Testis (tissue), 3 donors: ENCODE data around the gene F3. TPM values are rescaled to one million over a fixed set of nuclear protein-coding genes. Genes with fewer than 3 reads are reported as not detected.

Experiments used
- DNase-seq: peaks from one replicate; pipeline ENCODE4 v3.0.0-alpha.2; 2019
- H3K27ac ChIP-seq, 2 donors: fragments of 200-600 bp; sonication (generic); one replicate each; pipeline ENCODE4 v1.5.1; 2019
- H3K27me3 ChIP-seq: fragments of 200-600 bp; sonication (generic); one replicate; pipeline ENCODE4 v1.5.1; 2019
- H3K36me3 ChIP-seq: fragments of 200-600 bp; sonication (generic); one replicate; pipeline ENCODE4 v1.5.1; 2017; ENCODE audit warnings: low read depth; ENCODE audit errors: missing control alignments
- H3K4me1 ChIP-seq: fragments of 200-600 bp; sonication (generic); one replicate; pipeline ENCODE4 v1.5.1; 2019
- H3K4me3 ChIP-seq, 2 donors: fragments of 200-600 bp; sonication (generic); one replicate each; pipeline ENCODE4 v1.5.1; 2017 to 2019
- H3K9me3 ChIP-seq: fragments of 200-600 bp; sonication (generic); one replicate; pipeline ENCODE4 v1.5.1; 2017
- POLR2A ChIP-seq: fragments of 450-650 bp; IDR thresholded peaks from one replicate; pipeline ENCODE4 v1.6.1; 2017; ENCODE audit warnings: antibody characterized with exemption, mild to moderate bottlenecking, moderate library complexity
- WGBS, 2 donors: methylation state at CpG; one replicate each; pipeline ENCODE4 v1.1.5; 2018; 5-methylcytosine and 5-hydroxymethylcytosine counted together
- intact Hi-C: fragments of 100-400 bp; cut with DNase I; formaldehyde crosslinking; loops from one replicate; pipeline ENCODE4 v1.15.1; 2023; ENCODE audit warnings: low total_unique reads
- polyA plus RNA-seq: library from polyadenylated mRNA; stranded (reverse); fragments of 350-450 nt; fragmentation: Illumina TruSeq; extraction: RNeasy Lipid Tissue Mini Kit (QIAGEN cat#74804); gene quantifications from one replicate; pipeline ENCODE4 v1.2.3, GENCODE V29; 2014; ENCODE audit warnings: low read depth, low replicate concordance; ENCODE audit not compliant: insufficient read depth
- total RNA-seq, 2 donors: library from RNA; depleted of rRNA; stranded (reverse); fragments of >200 nt; gene quantifications; one replicate each; pipeline ENCODE4 v1.2.3, GENCODE V29; 2016
- TF ChIP-seq, protein P1 (sequence below), 3 experiments: fragments of 450-650 bp in 2 of 3; fragments of 200-600 bp in 1 of 3; sonication (generic) in 1 of 3; IDR thresholded peaks; one replicate each; pipeline ENCODE4 v1.5.1; 2016 to 2019; ENCODE audit warnings: antibody characterized with exemption in 3 of 3, mild to moderate bottlenecking in 2 of 3, moderate library complexity in 1 of 3

The F3 gene
- total and polyA plus RNA-seq, 3 donors from 2014 or later = 51.6 to 135 (median 111) TPM

- no peak for DNase-seq
- H3K27me3 ChIP-seq = no peaks in the 10 kb centered on the region
- no peaks in the 10 kb centered on the region for H3K9me3 ChIP-seq
- intact Hi-C loops = loop anchor here (10.0 kb wide), 1 partner anchor 277 kb away; no protein-coding TSS in a partner anchor
- peak overlapping the region in 1 of 2 donors; percentile 50 for H3K27ac ChIP-seq
- no peak for TF ChIP-seq POLR2A
- TF ChIP-seq, protein P1, sequence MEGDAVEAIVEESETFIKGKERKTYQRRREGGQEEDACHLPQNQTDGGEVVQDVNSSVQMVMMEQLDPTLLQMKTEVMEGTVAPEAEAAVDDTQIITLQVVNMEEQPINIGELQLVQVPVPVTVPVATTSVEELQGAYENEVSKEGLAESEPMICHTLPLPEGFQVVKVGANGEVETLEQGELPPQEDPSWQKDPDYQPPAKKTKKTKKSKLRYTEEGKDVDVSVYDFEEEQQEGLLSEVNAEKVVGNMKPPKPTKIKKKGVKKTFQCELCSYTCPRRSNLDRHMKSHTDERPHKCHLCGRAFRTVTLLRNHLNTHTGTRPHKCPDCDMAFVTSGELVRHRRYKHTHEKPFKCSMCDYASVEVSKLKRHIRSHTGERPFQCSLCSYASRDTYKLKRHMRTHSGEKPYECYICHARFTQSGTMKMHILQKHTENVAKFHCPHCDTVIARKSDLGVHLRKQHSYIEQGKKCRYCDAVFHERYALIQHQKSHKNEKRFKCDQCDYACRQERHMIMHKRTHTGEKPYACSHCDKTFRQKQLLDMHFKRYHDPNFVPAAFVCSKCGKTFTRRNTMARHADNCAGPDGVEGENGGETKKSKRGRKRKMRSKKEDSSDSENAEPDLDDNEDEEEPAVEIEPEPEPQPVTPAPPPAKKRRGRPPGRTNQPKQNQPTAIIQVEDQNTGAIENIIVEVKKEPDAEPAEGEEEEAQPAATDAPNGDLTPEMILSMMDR (IDR thresholded peaks at IDR 0.05) = no peak
- no peaks in the 10 kb centered on the region for H3K36me3 ChIP-seq
- no peak overlapping the region for H3K4me3 ChIP-seq
- peaks cover 9% of the 10 kb centered on the region for H3K4me1 ChIP-seq
- WGBS, 2 donors = 45 to 66% methylated on average over 1 of the region's 1 CpG
Measured at GRCh38 chr1:94528299-94528698, 13.3 kb downstream of the F3 start.

DNA sequence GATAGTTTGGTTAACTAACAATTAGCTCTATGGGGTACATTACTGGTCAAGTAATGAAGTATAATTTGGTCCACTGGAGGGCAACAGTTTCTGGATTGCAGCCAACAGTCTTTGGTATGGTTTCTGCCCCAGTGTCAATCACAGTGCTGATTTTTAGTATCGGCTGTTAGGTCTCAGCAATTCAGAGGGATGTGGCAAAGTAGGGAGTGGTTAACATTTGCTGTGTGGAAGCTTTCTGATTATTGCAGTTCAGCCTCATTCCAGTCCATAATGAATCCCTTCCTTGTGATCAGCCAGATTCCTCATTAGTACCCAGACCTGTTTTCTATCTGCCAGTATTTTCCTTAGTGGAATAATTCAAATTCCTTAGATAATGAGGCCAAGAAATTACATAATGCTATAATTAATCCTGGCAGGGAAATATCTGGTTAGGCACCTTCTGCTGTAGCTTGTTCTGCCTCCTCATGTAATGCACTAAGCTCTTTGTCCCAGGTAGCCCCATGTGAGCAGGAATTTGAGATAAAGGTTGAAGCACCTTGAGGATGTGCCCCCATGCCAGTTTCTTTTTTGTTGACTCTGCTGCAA is 14.0 kb downstream of the F3 start:
- Histone ChIP-seq H3K36me3 (no peaks in the 10 kb centered on the region), H3K9me3 (no peaks in the 10 kb centered on the region), H3K4me3 (no peak overlapping the region), H3K4me1 (peaks cover 9% of the 10 kb centered on the region), H3K27ac (peak overlapping the region in 1 of 2 donors; percentile 50), H3K27me3 (no peaks in the 10 kb centered on the region)
- intact Hi-C loops = loop anchor here (10.0 kb wide), 1 partner anchor 277 kb away; no protein-coding TSS in a partner anchor
- no peak for DNase-seq
- no peak for TF ChIP-seq POLR2A
- TF ChIP-seq, protein P1 (IDR thresholded peaks at IDR 0.05) = peak in 1 of 3 experiments; percentile 12
- 15 to 50% methylated on average over 1 of the region's 1 CpG for WGBS, 2 donors

GRCh38 chr1:94526152-94526980 is 15.2 kb downstream of the F3 start:
- TF ChIP-seq, protein P1 (IDR thresholded peaks at IDR 0.05) = no peak
- TF ChIP-seq POLR2A = no peak
- no peaks in the 10 kb centered on the region for H3K36me3 ChIP-seq
- peaks cover 9% of the 10 kb centered on the region for H3K4me1 ChIP-seq
- no peaks in the 10 kb centered on the region for H3K27me3 ChIP-seq
- H3K27ac ChIP-seq = no peak overlapping the region
- DNase-seq = no peak
- WGBS, 2 donors = 84 to 95% methylated on average over 7 of the region's 7 CpGs
- no peak overlapping the region for H3K4me3 ChIP-seq
- intact Hi-C loops = loop anchor here (10.0 kb wide), 1 partner anchor 278 kb away; no protein-coding TSS in a partner anchor
- H3K9me3 ChIP-seq = no peaks in the 10 kb centered on the region

DNA sequence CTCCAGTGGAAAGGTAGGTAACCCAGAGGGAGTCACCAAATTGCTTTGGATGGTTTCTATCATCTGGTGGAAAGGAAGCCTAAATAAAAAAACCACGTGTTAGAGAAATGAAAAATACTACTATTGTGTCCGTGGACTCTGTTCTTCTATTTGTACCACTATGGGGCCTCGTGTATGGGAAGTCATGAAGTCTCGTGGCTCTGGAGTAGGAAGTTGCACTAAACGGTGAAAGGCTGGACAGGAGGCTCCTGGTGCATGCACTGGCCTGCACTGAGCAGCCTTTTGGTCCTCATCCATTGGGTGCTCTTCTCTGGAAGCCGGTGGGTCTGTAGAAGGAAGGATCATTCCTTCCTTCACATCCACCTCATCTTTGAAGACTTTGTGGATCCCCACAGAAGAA is 17.0 kb downstream of the F3 start:
- H3K4me1 ChIP-seq = peaks cover 9% of the 10 kb centered on the region
- H3K4me3 ChIP-seq = no peak overlapping the region
- intact Hi-C loops = loop anchor here (10.0 kb wide), 1 partner anchor 280 kb away; no protein-coding TSS in a partner anchor
- WGBS, 2 donors = 85 to 87% methylated on average over 5 to 6 of the region's 6 CpGs
- no peaks in the 10 kb centered on the region for H3K36me3 ChIP-seq
- H3K9me3 ChIP-seq = no peaks in the 10 kb centered on the region
- DNase-seq = no peak
- no peak overlapping the region for H3K27ac ChIP-seq
- H3K27me3 ChIP-seq = no peaks in the 10 kb centered on the region
- no peak for TF ChIP-seq POLR2A
- TF ChIP-seq, protein P1 (IDR thresholded peaks at IDR 0.05) = no peak
